HEK293 (cell line): ENCODE measurements around the gene PPP6R3.

ENCODE experiments used
- CTCF ChIA-PET: fragments of 350-600 bp; formaldehyde crosslinking; extraction: SDS; loops from one replicate; lab custom pipeline; 2021; ENCODE audit warnings: antibody characterized with exemption; lab: Yijun Ruan, JAX
- POLR2A ChIA-PET: fragments of 300-600 bp; formaldehyde crosslinking; extraction: SDS; loops from one replicate; lab custom pipeline; 2020; ENCODE audit warnings: antibody characterized with exemption, inconsistent platforms; lab: Yijun Ruan, JAX
- H3K27ac ChIP-seq: fragments of 200-500 bp; sonication (Bioruptor generic); 2 replicates; pipeline ENCODE4 v1.5.1; 2014; ENCODE audit warnings: low read depth, low read length, control low read depth, inconsistent platforms; ENCODE audit errors: extremely low read depth
- H3K36me3 ChIP-seq, 2 experiments: fragments of 200-500 bp in 1 of 2; sonication (Bioruptor generic) in 1 of 2; 1 replicate in 1 of 2; 2 replicates in 1 of 2; pipeline ENCODE4 v1.5.1; 2014 to 2017; ENCODE audit warnings: inconsistent platforms in 2 of 2, low read length in 2 of 2; ENCODE audit not compliant: control insufficient read depth in 2 of 2, insufficient read depth in 1 of 2
- H3K4me1 ChIP-seq: fragments of 200-500 bp; sonication (Bioruptor generic); 2 replicates; pipeline ENCODE4 v1.5.1; 2014; ENCODE audit warnings: mild to moderate bottlenecking, low read length, inconsistent platforms; ENCODE audit not compliant: control insufficient read depth, insufficient read depth
- H3K4me3 ChIP-seq: 2 replicates; pipeline ENCODE4 v1.5.1; 2011; ENCODE audit warnings: low read depth, mild to moderate bottlenecking, control low read depth, low read length, moderate library complexity
- H3K9me3 ChIP-seq: fragments of 200-500 bp; sonication (Bioruptor generic); 2 replicates; pipeline ENCODE4 v1.5.1; 2014; ENCODE audit warnings: low read depth, low read length, inconsistent platforms; ENCODE audit not compliant: control insufficient read depth, insufficient read depth
- GLIS1 ChIP-seq: fragments of 450-650 bp; formaldehyde crosslinking; IDR thresholded peaks from 2 replicates; pipeline ENCODE4 v1.5.1; 2016; ENCODE audit warnings: missing biosample characterization, missing genetic modification characterization
- GLIS2 ChIP-seq: fragments of 450-650 bp; formaldehyde crosslinking; IDR thresholded peaks from 2 replicates; pipeline ENCODE4 v1.5.1; 2016; ENCODE audit warnings: missing biosample characterization, missing genetic modification characterization
- KLF10 ChIP-seq: fragments of 450-650 bp; IDR thresholded peaks from 2 replicates; pipeline ENCODE4 v1.5.1; 2018; ENCODE audit warnings: missing biosample characterization, mild to moderate bottlenecking, missing genetic modification characterization
- KLF16 ChIP-seq: fragments of 450-650 bp; formaldehyde crosslinking; IDR thresholded peaks from 2 replicates; pipeline ENCODE4 v1.5.1; 2017; ENCODE audit warnings: missing biosample characterization, missing genetic modification characterization
- KLF17 ChIP-seq: fragments of 450-650 bp; formaldehyde crosslinking; IDR thresholded peaks from 2 replicates; pipeline ENCODE4 v1.5.1; 2016; ENCODE audit warnings: missing biosample characterization, missing genetic modification characterization
- REST ChIP-seq: fragments of 450-650 bp; formaldehyde crosslinking; IDR thresholded peaks from 2 replicates; pipeline ENCODE4 v1.5.1; 2016; ENCODE audit warnings: missing biosample characterization, missing genetic modification characterization
- SCRT2 ChIP-seq: fragments of 450-650 bp; formaldehyde crosslinking; IDR thresholded peaks from 2 replicates; pipeline ENCODE4 v1.5.1; 2016; ENCODE audit warnings: missing biosample characterization, missing genetic modification characterization
- SETDB1 ChIP-seq: IDR thresholded peaks from one replicate; pipeline ENCODE4 v1.6.1; 2017; ENCODE audit warnings: mild to moderate bottlenecking, low read length, moderate library complexity, mixed read lengths; ENCODE audit not compliant: insufficient read length
- SP2 ChIP-seq: fragments of 450-650 bp; formaldehyde crosslinking; IDR thresholded peaks from 2 replicates; pipeline ENCODE4 v1.5.1; 2016; ENCODE audit warnings: missing biosample characterization, missing genetic modification characterization
- SP7 ChIP-seq: fragments of 450-650 bp; formaldehyde crosslinking; IDR thresholded peaks from 2 replicates; pipeline ENCODE4 v1.5.1; 2016; ENCODE audit warnings: missing biosample characterization, missing genetic modification characterization
- YY2 ChIP-seq: fragments of 450-650 bp; formaldehyde crosslinking; IDR thresholded peaks from 2 replicates; pipeline ENCODE4 v1.5.1; 2016; ENCODE audit warnings: missing biosample characterization, missing genetic modification characterization
- ZFP69B ChIP-seq: fragments of 450-650 bp; formaldehyde crosslinking; IDR thresholded peaks from 2 replicates; pipeline ENCODE4 v1.5.1; 2016; ENCODE audit warnings: missing biosample characterization, missing genetic modification characterization
- ZNF138 ChIP-seq: fragments of 450-650 bp; formaldehyde crosslinking; IDR thresholded peaks from 2 replicates; pipeline ENCODE4 v1.5.1; 2016; ENCODE audit warnings: missing biosample characterization, missing genetic modification characterization, borderline replicate concordance
- ZNF221 ChIP-seq: fragments of 450-650 bp; formaldehyde crosslinking; IDR thresholded peaks from 2 replicates; pipeline ENCODE4 v1.5.1; 2017; ENCODE audit warnings: missing biosample characterization, missing genetic modification characterization, borderline replicate concordance
- ZNF324 ChIP-seq: fragments of 450-650 bp; formaldehyde crosslinking; IDR thresholded peaks from 2 replicates; pipeline ENCODE4 v1.5.1; 2016; ENCODE audit warnings: missing biosample characterization, missing genetic modification characterization
- ZNF335 ChIP-seq: fragments of 450-650 bp; formaldehyde crosslinking; conservative IDR thresholded peaks from 2 replicates; pipeline ENCODE4 v1.5.1; 2016; ENCODE audit warnings: missing biosample characterization, missing genetic modification characterization
- ZNF473 ChIP-seq: fragments of 450-650 bp; formaldehyde crosslinking; IDR thresholded peaks from 2 replicates; pipeline ENCODE4 v1.5.1; 2017; ENCODE audit warnings: missing biosample characterization, missing genetic modification characterization
- ZNF555 ChIP-seq: fragments of 450-650 bp; formaldehyde crosslinking; conservative IDR thresholded peaks from 2 replicates; pipeline ENCODE4 v1.5.1; 2017; ENCODE audit warnings: missing biosample characterization, mild to moderate bottlenecking, missing genetic modification characterization, inconsistent platforms
- ZNF624 ChIP-seq: fragments of 450-650 bp; formaldehyde crosslinking; IDR thresholded peaks from 2 replicates; pipeline ENCODE4 v1.5.1; 2017; ENCODE audit warnings: missing biosample characterization, missing genetic modification characterization
- ZNF747 ChIP-seq: fragments of 450-650 bp; formaldehyde crosslinking; IDR thresholded peaks from 2 replicates; pipeline ENCODE4 v1.5.1; 2016; ENCODE audit warnings: missing biosample characterization, missing genetic modification characterization
- ZNF792 ChIP-seq: fragments of 450-650 bp; formaldehyde crosslinking; IDR thresholded peaks from 2 replicates; pipeline ENCODE4 v1.5.1; 2016; ENCODE audit warnings: missing biosample characterization, missing genetic modification characterization
- ZSCAN16 ChIP-seq: fragments of 450-650 bp; formaldehyde crosslinking; IDR thresholded peaks from 2 replicates; pipeline ENCODE4 v1.5.1; 2016; ENCODE audit warnings: missing biosample characterization, missing genetic modification characterization
- ZSCAN18 ChIP-seq: fragments of 450-650 bp; formaldehyde crosslinking; IDR thresholded peaks from 2 replicates; pipeline ENCODE4 v1.5.1; 2016; ENCODE audit warnings: missing biosample characterization, missing genetic modification characterization
- ZSCAN5A ChIP-seq: fragments of 450-650 bp; formaldehyde crosslinking; IDR thresholded peaks from 2 replicates; pipeline ENCODE4 v1.5.1; 2016; ENCODE audit warnings: missing biosample characterization, missing genetic modification characterization

The PPP6R3 gene

DNA sequence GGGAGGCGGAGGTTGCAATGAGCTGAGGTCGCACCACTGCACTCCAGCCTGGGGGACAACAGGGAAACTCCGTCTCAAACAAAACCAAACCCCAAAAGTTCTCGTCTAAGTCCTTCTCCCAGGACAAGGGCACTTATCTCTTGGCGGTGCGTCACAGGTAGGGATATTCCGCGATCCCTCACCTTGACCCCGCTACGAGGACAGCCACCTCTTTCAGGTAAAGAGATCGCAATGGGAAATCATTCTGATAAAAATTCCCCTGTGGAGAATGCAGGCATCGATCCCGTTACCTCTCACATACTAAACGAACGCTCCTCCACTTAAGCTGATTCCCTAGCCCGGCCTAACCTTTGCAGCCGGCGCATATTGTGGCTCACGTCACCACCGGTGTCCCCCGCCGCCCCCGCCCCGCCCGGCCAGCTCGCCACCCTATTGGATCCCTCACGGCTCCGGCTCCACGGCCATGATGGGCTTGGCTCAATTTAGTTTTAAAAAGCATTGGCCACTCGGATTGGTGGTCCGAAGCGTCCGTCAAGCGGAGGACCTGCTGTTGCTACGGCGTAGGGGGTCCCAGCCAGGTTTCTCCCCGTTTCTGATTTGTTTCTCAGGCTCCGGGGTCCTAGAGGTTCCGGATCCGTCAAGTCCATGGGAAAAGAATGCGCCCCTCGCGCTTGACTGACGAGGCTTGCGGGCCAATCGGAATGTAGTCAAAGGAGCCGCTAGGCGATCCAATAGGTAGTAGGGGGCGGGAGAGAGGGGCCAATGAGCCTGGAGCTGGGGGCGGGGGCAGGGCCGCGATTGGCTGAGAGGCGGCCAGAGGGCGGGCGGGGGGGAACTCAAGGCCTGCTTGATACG is 439 bp upstream of the PPP6R3 start (continued):
- TF ChIP-seq REST = peak; percentile 33; the same call in 1 of the 2 replicates
- TF ChIP-seq ZSCAN5A (tag by site-specific recombination) = 0 out of 2 replicates have a peak, but pooled peaks have one; percentile 74
- TF ChIP-seq GLIS2 (tag by site-specific recombination) = peak; percentile 71
- no peak for TF ChIP-seq ZNF138
- no peak for TF ChIP-seq SETDB1
- no peak for TF ChIP-seq ZNF473
- peak; percentile 83; the same call in 1 of the 2 replicates for TF ChIP-seq KLF16 (tag by site-specific recombination)
- peak; percentile 79 for TF ChIP-seq KLF10 (tag by site-specific recombination)
- TF ChIP-seq SP7 (tag by site-specific recombination) = peak; percentile 86
- no peak for TF ChIP-seq ZNF792 (tag by site-specific recombination)
- peak; percentile 91 for TF ChIP-seq KLF17 (tag by site-specific recombination)
- TF ChIP-seq ZSCAN16 (tag by site-specific recombination) = no peak
- TF ChIP-seq ZNF221 (tag by site-specific recombination) = peak; percentile 90; the same call in 1 of the 2 replicates
- TF ChIP-seq ZNF335 (tag by site-specific recombination) = peak; percentile 72
- 0 out of 2 replicates have a peak, but pooled peaks have one; percentile 33 for TF ChIP-seq ZFP69B (tag by site-specific recombination)
- TF ChIP-seq ZSCAN18 (tag by site-specific recombination) = no peak
- TF ChIP-seq ZNF324 (tag by site-specific recombination) = peak; percentile 89
- no peak for TF ChIP-seq ZNF747 (tag by site-specific recombination)
- TF ChIP-seq GLIS1 = peak; percentile 33; the same call in 1 of the 2 replicates
- TF ChIP-seq YY2 (tag by site-specific recombination) = peak; percentile 22; the same call in 1 of the 2 replicates

DNA sequence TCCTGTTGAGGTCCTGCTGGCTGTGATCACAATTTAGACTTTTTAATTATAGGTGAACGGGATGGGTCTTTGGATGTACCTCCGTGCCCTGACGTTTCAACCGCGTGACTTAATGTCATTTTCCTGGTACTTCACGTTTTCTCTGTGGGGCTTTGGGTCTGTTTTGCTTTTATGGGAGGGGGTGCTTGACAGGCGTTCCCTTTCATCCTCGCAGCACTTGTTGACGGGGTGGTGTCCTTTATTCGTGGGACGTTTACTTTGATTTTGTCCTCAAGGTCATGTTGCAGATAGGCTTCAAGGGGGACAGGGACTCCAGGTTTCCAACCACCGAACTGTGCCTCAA is 994 bp downstream of the PPP6R3 start:
- H3K36me3 ChIP-seq = peaks cover 0 to 4% of the 10 kb centered on the region in 2 experiments; a peak in 2 of 3 replicates
- no peaks in the 10 kb centered on the region for H3K4me1 ChIP-seq
- H3K27ac ChIP-seq = no peak overlapping the region
- peak overlapping the region; percentile 64 for H3K4me3 ChIP-seq
- ChIA-PET CTCF (interaction anchor here (0.6 kb wide), 1 partner anchor 191 kb away, joined by 3 read pairs; no protein-coding TSS in a partner anchor), POLR2A (interaction anchor here (0.5 kb wide), 1 partner anchor 151 kb away, joined by 3 read pairs; no protein-coding TSS in a partner anchor)
- H3K9me3 ChIP-seq = no peaks in the 10 kb centered on the region
- TF ChIP-seq SCRT2 (peak; percentile 73), ZNF555 (tag by site-specific recombination) (no peak), ZNF624 (tag by site-specific recombination) (no peak), ZNF335 (tag by site-specific recombination) (peak; percentile 76), SP2 (tag by site-specific recombination) (0 out of 2 replicates have a peak, but pooled peaks have one; percentile 5)
